Activated naive CD8-positive, alpha-beta T cell (primary cell): Measurements from ENCODE around the gene TANGO6.
"Not testable (repeated sequence)": the region's sequence is repeated elsewhere in the genome, so short reads cannot be mapped to it uniquely, and the experiment has no call there.

Experiments used
- H3K27ac Mint-ChIP-seq: one replicate; pipeline ENCODE4 v1.8.0; 2021; ENCODE audit warnings: mixed read lengths
- H3K27me3 Mint-ChIP-seq: one replicate; pipeline ENCODE4 v1.8.0; 2021; ENCODE audit warnings: mixed read lengths
- H3K36me3 Mint-ChIP-seq: one replicate; pipeline ENCODE4 v1.8.0; 2021; ENCODE audit warnings: mixed read lengths
- H3K4me1 Mint-ChIP-seq: one replicate; pipeline ENCODE4 v1.8.0; 2021; ENCODE audit warnings: low read depth, mixed read lengths
- H3K4me3 Mint-ChIP-seq: one replicate; pipeline ENCODE4 v1.8.0; 2021; ENCODE audit warnings: mild to moderate bottlenecking, mixed read lengths
- H3K9me3 Mint-ChIP-seq: one replicate; pipeline ENCODE4 v1.8.0; 2021; ENCODE audit warnings: low read depth, mixed read lengths

Gene TANGO6

GRCh38 chr16:68843482-68844210 lies at the start of gene TANGO6:
Gene TANGO6, plus strand, starts transcription at chr16:68843531. Its CDS starts 87 bp downstream, at chr16:68843618.
- Mint-ChIP-seq H3K27ac (peak within 1 kb of the TSS; percentile 94), H3K9me3 (no peaks in the 10 kb centered on the region), H3K4me3 (peak within 1 kb of the TSS; percentile 99)

GRCh38 chr16:68798398-68798797 lies 44.9 kb upstream of the TANGO6 start:
- H3K27ac Mint-ChIP-seq = no peak overlapping the region
- no peaks in the 10 kb centered on the region for H3K4me1 Mint-ChIP-seq
- no peak overlapping the region for H3K4me3 Mint-ChIP-seq
- H3K9me3 Mint-ChIP-seq = no peaks in the 10 kb centered on the region
- no peaks in the 10 kb centered on the region for H3K36me3 Mint-ChIP-seq
- no peaks in the 10 kb centered on the region for H3K27me3 Mint-ChIP-seq

More at GRCh38 chr16:68843482-68844210, at the start of gene TANGO6:
- Mint-ChIP-seq H3K27me3 (no peaks in the 10 kb centered on the region), H3K4me1 (peaks cover 33% of the 10 kb centered on the region), H3K36me3 (peaks cover 2% of the 10 kb centered on the region)

GRCh38 chr16:68800257-68800875 lies 43.0 kb upstream of the TANGO6 start:
- H3K27ac Mint-ChIP-seq = no peak overlapping the region
- no peaks in the 10 kb centered on the region for H3K9me3 Mint-ChIP-seq
- H3K4me1 Mint-ChIP-seq = no peaks in the 10 kb centered on the region
- no peaks in the 10 kb centered on the region for H3K27me3 Mint-ChIP-seq
- no peak overlapping the region for H3K4me3 Mint-ChIP-seq
- no peaks in the 10 kb centered on the region for H3K36me3 Mint-ChIP-seq

GRCh38 chr16:68802190-68802589 lies 41.1 kb upstream of the TANGO6 start:
- no peaks in the 10 kb centered on the region for H3K9me3 Mint-ChIP-seq
- H3K36me3 Mint-ChIP-seq = no peaks in the 10 kb centered on the region
- no peak overlapping the region for H3K4me3 Mint-ChIP-seq
- H3K27ac Mint-ChIP-seq = no peak overlapping the region
- H3K27me3 Mint-ChIP-seq = no peaks in the 10 kb centered on the region
- H3K4me1 Mint-ChIP-seq = no peaks in the 10 kb centered on the region

GRCh38 chr16:68806422-68806821 lies 36.9 kb upstream of the TANGO6 start:
- H3K27ac Mint-ChIP-seq = no peak overlapping the region
- H3K36me3 Mint-ChIP-seq = no peaks in the 10 kb centered on the region

GRCh38 chr16:68806981-68807380 lies 36.4 kb upstream of the TANGO6 start:
- no peaks in the 10 kb centered on the region for H3K27me3 Mint-ChIP-seq
- no peak overlapping the region for H3K4me3 Mint-ChIP-seq
- no peaks in the 10 kb centered on the region for H3K9me3 Mint-ChIP-seq
- no peak overlapping the region for H3K27ac Mint-ChIP-seq
- H3K36me3 Mint-ChIP-seq = no peaks in the 10 kb centered on the region
- no peaks in the 10 kb centered on the region for H3K4me1 Mint-ChIP-seq

More at GRCh38 chr16:68806422-68806821, 36.9 kb upstream of the TANGO6 start:
- Mint-ChIP-seq H3K9me3 (no peaks in the 10 kb centered on the region), H3K27me3 (no peaks in the 10 kb centered on the region), H3K4me3 (no peak overlapping the region), H3K4me1 (no peaks in the 10 kb centered on the region)

GRCh38 chr16:68814516-68814915 lies 28.8 kb upstream of the TANGO6 start:
- no peaks in the 10 kb centered on the region for H3K27me3 Mint-ChIP-seq
- no peaks in the 10 kb centered on the region for H3K36me3 Mint-ChIP-seq
- no peak overlapping the region for H3K4me3 Mint-ChIP-seq
- H3K9me3 Mint-ChIP-seq = no peaks in the 10 kb centered on the region
- H3K27ac Mint-ChIP-seq = no peak overlapping the region
- no peaks in the 10 kb centered on the region for H3K4me1 Mint-ChIP-seq

GRCh38 chr16:68823401-68824135 lies 19.8 kb upstream of the TANGO6 start:
- no peak overlapping the region for H3K27ac Mint-ChIP-seq
- no peaks in the 10 kb centered on the region for H3K36me3 Mint-ChIP-seq
- H3K4me3 Mint-ChIP-seq = no peak overlapping the region
- no peaks in the 10 kb centered on the region for H3K27me3 Mint-ChIP-seq
- no peaks in the 10 kb centered on the region for H3K9me3 Mint-ChIP-seq
- H3K4me1 Mint-ChIP-seq = no peaks in the 10 kb centered on the region

- no peaks in the 10 kb centered on the region for H3K4me1 Mint-ChIP-seq
- no peak overlapping the region for H3K4me3 Mint-ChIP-seq
- H3K9me3 Mint-ChIP-seq = no peaks in the 10 kb centered on the region
- no peaks in the 10 kb centered on the region for H3K36me3 Mint-ChIP-seq
- no peak overlapping the region for H3K27ac Mint-ChIP-seq
- H3K27me3 Mint-ChIP-seq = no peaks in the 10 kb centered on the region
Observed at GRCh38 chr16:68825427-68825826, 17.9 kb upstream of the TANGO6 start.

- no peaks in the 10 kb centered on the region for H3K36me3 Mint-ChIP-seq
- H3K4me3 Mint-ChIP-seq = no peak overlapping the region
- H3K27me3 Mint-ChIP-seq = no peaks in the 10 kb centered on the region
- no peaks in the 10 kb centered on the region for H3K4me1 Mint-ChIP-seq
- no peaks in the 10 kb centered on the region for H3K9me3 Mint-ChIP-seq
- H3K27ac Mint-ChIP-seq = no peak overlapping the region
Observed at GRCh38 chr16:68826652-68827051, 16.7 kb upstream of the TANGO6 start.

- H3K36me3 Mint-ChIP-seq = no peaks in the 10 kb centered on the region
- no peak overlapping the region for H3K4me3 Mint-ChIP-seq
- no peaks in the 10 kb centered on the region for H3K4me1 Mint-ChIP-seq
Observed at GRCh38 chr16:68833251-68833650, 10.1 kb upstream of the TANGO6 start.

GRCh38 chr16:68834550-68834949 lies 8.8 kb upstream of the TANGO6 start:
- H3K27ac Mint-ChIP-seq = no peak overlapping the region
- no peaks in the 10 kb centered on the region for H3K36me3 Mint-ChIP-seq
- H3K27me3 Mint-ChIP-seq = no peaks in the 10 kb centered on the region
- H3K4me1 Mint-ChIP-seq = no peaks in the 10 kb centered on the region
- H3K9me3 Mint-ChIP-seq = no peaks in the 10 kb centered on the region
- H3K4me3 Mint-ChIP-seq = no peak overlapping the region

More at GRCh38 chr16:68833251-68833650, 10.1 kb upstream of the TANGO6 start:
- Mint-ChIP-seq H3K9me3 (no peaks in the 10 kb centered on the region), H3K27me3 (no peaks in the 10 kb centered on the region), H3K27ac (no peak overlapping the region)

- H3K4me1 Mint-ChIP-seq = no peaks in the 10 kb centered on the region
Observed at GRCh38 chr16:68835970-68836369, 7.4 kb upstream of the TANGO6 start.

GRCh38 chr16:68839831-68840230 lies 3.5 kb upstream of the TANGO6 start:
- no peak overlapping the region for H3K27ac Mint-ChIP-seq
- H3K4me1 Mint-ChIP-seq = peaks cover 14% of the 10 kb centered on the region
- H3K27me3 Mint-ChIP-seq = no peaks in the 10 kb centered on the region
- no peaks in the 10 kb centered on the region for H3K9me3 Mint-ChIP-seq
- no peaks in the 10 kb centered on the region for H3K36me3 Mint-ChIP-seq
- H3K4me3 Mint-ChIP-seq = no peak overlapping the region

More at GRCh38 chr16:68835970-68836369, 7.4 kb upstream of the TANGO6 start:
- no peaks in the 10 kb centered on the region for H3K27me3 Mint-ChIP-seq
- H3K27ac Mint-ChIP-seq = no peak overlapping the region
- no peak overlapping the region for H3K4me3 Mint-ChIP-seq
- no peaks in the 10 kb centered on the region for H3K9me3 Mint-ChIP-seq
- no peaks in the 10 kb centered on the region for H3K36me3 Mint-ChIP-seq

- not testable (repeated sequence) for H3K27me3 Mint-ChIP-seq, H3K9me3 Mint-ChIP-seq, H3K36me3 Mint-ChIP-seq
- H3K4me3 Mint-ChIP-seq = peak overlapping the region; percentile 99
- peaks cover 32% of the 10 kb centered on the region for H3K4me1 Mint-ChIP-seq
- peak overlapping the region; percentile 94 for H3K27ac Mint-ChIP-seq
Observed at GRCh38 chr16:68842964-68843481, 308 bp upstream of the TANGO6 start.
